NT2/D1 (cell line): ENCODE results near the gene MAML3.

ENCODE experiments used
- DNase-seq: peaks from one replicate; pipeline ENCODE4 v3.0.0-alpha.2; 2011; ENCODE audit warnings: low read depth, low spot score
- H3K27me3 ChIP-seq: 2 replicates; pipeline ENCODE4 v1.6.0; 2011; ENCODE audit warnings: mild to moderate bottlenecking; ENCODE audit not compliant: insufficient read length, insufficient read depth
- H3K36me3 ChIP-seq: 2 replicates; pipeline ENCODE4 v1.6.1; 2011; ENCODE audit warnings: mild to moderate bottlenecking, low read length, mixed read lengths; ENCODE audit not compliant: insufficient read depth, insufficient read length
- H3K4me1 ChIP-seq: 2 replicates; pipeline ENCODE4 v1.5.1; 2011; ENCODE audit not compliant: insufficient read depth, insufficient read length
- H3K4me3 ChIP-seq: 2 replicates; pipeline ENCODE4 v1.5.1; 2011; ENCODE audit warnings: low read depth; ENCODE audit not compliant: insufficient read length
- H3K9ac ChIP-seq: 2 replicates; pipeline ENCODE4 v1.6.0; 2011; ENCODE audit warnings: low read depth; ENCODE audit not compliant: insufficient read length
- H3K9me3 ChIP-seq: 2 replicates; pipeline ENCODE4 v1.5.1; 2011; ENCODE audit warnings: mild to moderate bottlenecking, low read length; ENCODE audit not compliant: insufficient read depth
- SUZ12 ChIP-seq: IDR thresholded peaks from 2 replicates; pipeline ENCODE4 v1.6.1; 2011; ENCODE audit not compliant: insufficient read length, insufficient read depth; ENCODE audit errors: extremely low read depth
- YY1 ChIP-seq: IDR thresholded peaks from 2 replicates; pipeline ENCODE4 v1.6.1; 2011; ENCODE audit not compliant: insufficient read length, insufficient read depth
- ZNF274 ChIP-seq: IDR thresholded peaks from 2 replicates; pipeline ENCODE4 v1.6.1; 2011; ENCODE audit warnings: mild to moderate bottlenecking, low read depth, low read length

The MAML3 gene

GRCh38 chr4:139819082-139819481, 334.9 kb downstream of the MAML3 start:
- Histone ChIP-seq H3K36me3 (no peaks in the 10 kb centered on the region), H3K4me1 (no peaks in the 10 kb centered on the region), H3K4me3 (no peak overlapping the region), H3K27me3 (no peaks in the 10 kb centered on the region), H3K9me3 (no peaks in the 10 kb centered on the region), H3K9ac (no peak overlapping the region)
- DNase-seq: no peak
- TF ChIP-seq YY1 (no peak), ZNF274 (no peak), SUZ12 (no peak)

GRCh38 chr4:139817657-139818452, 336.1 kb downstream of the MAML3 start:
- no peak overlapping the region for H3K9ac ChIP-seq
- no peak overlapping the region for H3K4me3 ChIP-seq
- no peaks in the 10 kb centered on the region for H3K36me3 ChIP-seq
- TF ChIP-seq SUZ12: no peak
- TF ChIP-seq YY1: no peak
- no peak for TF ChIP-seq ZNF274
- H3K4me1 ChIP-seq: no peaks in the 10 kb centered on the region
- no peaks in the 10 kb centered on the region for H3K27me3 ChIP-seq
- no peak for DNase-seq
- no peaks in the 10 kb centered on the region for H3K9me3 ChIP-seq

GRCh38 chr4:139816856-139817255, 337.1 kb downstream of the MAML3 start:
- no peaks in the 10 kb centered on the region for H3K9me3 ChIP-seq
- no peak for TF ChIP-seq YY1
- no peak for TF ChIP-seq SUZ12
- TF ChIP-seq ZNF274: no peak
- DNase-seq: no peak
- H3K4me3 ChIP-seq: no peak overlapping the region
- H3K4me1 ChIP-seq: no peaks in the 10 kb centered on the region
- no peak overlapping the region for H3K9ac ChIP-seq
- H3K27me3 ChIP-seq: no peaks in the 10 kb centered on the region
- H3K36me3 ChIP-seq: no peaks in the 10 kb centered on the region

GRCh38 chr4:139815778-139816601, 338.0 kb downstream of the MAML3 start:
- Histone ChIP-seq H3K27me3 (no peaks in the 10 kb centered on the region), H3K9me3 (peaks cover 4% of the 10 kb centered on the region), H3K9ac (peak overlapping the region; percentile 32), H3K4me3 (peak overlapping the region; percentile 16), H3K36me3 (no peaks in the 10 kb centered on the region), H3K4me1 (no peaks in the 10 kb centered on the region)
- DNase-seq: peak; percentile 48
- TF ChIP-seq YY1 (no peak), ZNF274 (no peak)

- TF ChIP-seq ZNF274 (no peak), YY1 (no peak), SUZ12 (no peak)
- no peaks in the 10 kb centered on the region for H3K36me3 ChIP-seq
- peaks cover 14% of the 10 kb centered on the region for H3K9me3 ChIP-seq
- no peaks in the 10 kb centered on the region for H3K27me3 ChIP-seq
- H3K9ac ChIP-seq: no peak overlapping the region
- no peak for DNase-seq
- no peaks in the 10 kb centered on the region for H3K4me1 ChIP-seq
- H3K4me3 ChIP-seq: no peak overlapping the region
Measured at GRCh38 chr4:139814323-139815015, 339.5 kb downstream of the MAML3 start.

DNA sequence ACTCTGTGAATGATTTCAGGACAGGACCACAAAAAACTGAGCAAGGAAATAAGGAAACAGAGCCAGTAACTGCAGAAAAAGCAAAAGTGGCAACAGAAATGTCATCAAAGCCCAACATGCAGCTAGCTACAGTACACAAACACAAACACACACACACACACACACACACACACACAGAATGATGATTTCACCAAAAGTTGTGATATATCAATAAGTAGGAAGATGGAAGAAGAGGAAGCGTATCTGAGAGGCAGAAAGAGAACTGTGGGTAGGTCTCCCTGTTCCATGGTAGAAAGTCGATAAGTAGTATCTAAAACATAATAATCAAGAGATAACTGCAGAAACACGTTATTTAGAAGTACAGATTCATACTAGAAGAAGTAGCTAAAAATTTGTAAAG, 340.1 kb downstream of the MAML3 start:
- H3K9me3 ChIP-seq: peaks cover 14% of the 10 kb centered on the region
- no peaks in the 10 kb centered on the region for H3K27me3 ChIP-seq
- no peak overlapping the region for H3K9ac ChIP-seq
- no peaks in the 10 kb centered on the region for H3K36me3 ChIP-seq
- TF ChIP-seq ZNF274 (no peak), SUZ12 (no peak)
- H3K4me1 ChIP-seq: no peaks in the 10 kb centered on the region
- H3K4me3 ChIP-seq: no peak overlapping the region
- DNase-seq: no peak

DNA sequence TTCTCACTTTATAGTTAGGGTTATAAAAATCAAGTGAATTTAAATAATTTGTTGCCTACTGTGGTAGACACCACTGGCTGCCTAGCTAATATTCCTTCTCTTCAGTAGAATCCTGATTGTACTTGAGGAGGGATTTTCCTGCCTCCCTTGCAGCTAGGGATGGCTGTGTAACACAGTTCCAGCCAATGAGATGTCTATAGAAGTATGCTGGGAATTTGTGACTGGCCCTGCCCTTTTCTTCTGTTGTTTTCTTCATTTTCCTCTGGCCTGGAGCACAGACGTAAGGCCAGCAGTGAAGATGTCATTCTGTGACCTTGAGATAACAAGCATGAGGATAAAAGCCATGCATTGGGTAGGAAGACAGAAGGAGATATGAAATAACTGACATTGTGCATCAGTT, 343.3 kb downstream of the MAML3 start:
- TF ChIP-seq SUZ12 (no peak), YY1 (no peak), ZNF274 (no peak)
- no peak overlapping the region for H3K9ac ChIP-seq
- no peaks in the 10 kb centered on the region for H3K27me3 ChIP-seq
- H3K4me1 ChIP-seq: no peaks in the 10 kb centered on the region
- peaks cover 14% of the 10 kb centered on the region for H3K9me3 ChIP-seq
- no peak overlapping the region for H3K4me3 ChIP-seq
- no peaks in the 10 kb centered on the region for H3K36me3 ChIP-seq
- DNase-seq: no peak
